Fibroblast of lung (primary cell): ENCODE measurements around the gene PLA2G2F. TPM values are rescaled to one million over a fixed set of nuclear protein-coding genes. Genes with fewer than 3 reads are reported as not detected.

Experiments
- DNase-seq, 2 donors: peaks; one replicate each; pipeline versions ENCODE4 v3.0.0 to v3.0.0-alpha.2; 2010; ENCODE audit warnings: low read depth in 2 of 2
- H2AFZ ChIP-seq: 2 replicates; pipeline ENCODE4 v1.5.1; 2012; ENCODE audit warnings: low read length, control low read depth, inconsistent platforms
- H3K27ac ChIP-seq: 2 replicates; pipeline ENCODE4 v1.5.1; 2011; ENCODE audit warnings: low read length, control low read depth; ENCODE audit not compliant: insufficient read depth
- H3K27me3 ChIP-seq: 2 replicates; pipeline ENCODE4 v1.5.1; 2011; ENCODE audit warnings: mild to moderate bottlenecking, low read length; ENCODE audit not compliant: control insufficient read depth, insufficient read depth
- H3K36me3 ChIP-seq: 2 replicates; pipeline ENCODE4 v1.5.1; 2011; ENCODE audit warnings: low read length; ENCODE audit not compliant: control insufficient read depth, insufficient read depth
- H3K4me1 ChIP-seq: 2 replicates; pipeline ENCODE4 v1.5.1; 2011; ENCODE audit warnings: low read length; ENCODE audit not compliant: control insufficient read depth, insufficient read depth; ENCODE audit errors: extremely low read depth
- H3K4me2 ChIP-seq: 2 replicates; pipeline ENCODE4 v1.5.1; 2011; ENCODE audit warnings: low read length, control low read depth; ENCODE audit not compliant: insufficient read depth; ENCODE audit errors: extremely low read depth
- H3K4me3 ChIP-seq, 4 experiments: fragments of 200-600 bp in 1 of 4; sonication (generic) in 1 of 4; replicated peaks in 1 of 4; 2 replicates each; pipeline ENCODE4 v1.5.1; 2011 to 2016; ENCODE audit warnings: low read length in 4 of 4, low read depth in 3 of 4, mild to moderate bottlenecking in 3 of 4, control low read depth in 2 of 4, inconsistent platforms in 1 of 4, mixed read lengths in 1 of 4; ENCODE audit not compliant: insufficient read depth in 1 of 4; ENCODE audit errors: control extremely low read depth in 1 of 4
- H3K79me2 ChIP-seq: 2 replicates; pipeline ENCODE4 v1.5.1; 2012; ENCODE audit warnings: mild to moderate bottlenecking, low read length, inconsistent platforms; ENCODE audit not compliant: control insufficient read depth, insufficient read depth
- H3K9ac ChIP-seq: 2 replicates; pipeline ENCODE4 v1.5.1; 2011; ENCODE audit warnings: mild to moderate bottlenecking, low read length, control low read depth; ENCODE audit not compliant: insufficient read depth
- H3K9me3 ChIP-seq: 2 replicates; pipeline ENCODE4 v1.5.1; 2012; ENCODE audit warnings: low read depth, low read length; ENCODE audit not compliant: control insufficient read depth, insufficient read depth
- H4K20me1 ChIP-seq: 2 replicates; pipeline ENCODE4 v1.5.1; 2011; ENCODE audit warnings: low read length; ENCODE audit not compliant: control insufficient read depth, insufficient read depth; ENCODE audit errors: extremely low read depth
- CTCF ChIP-seq, 2 donors: IDR thresholded peaks in 1 of 2; conservative IDR thresholded peaks in 1 of 2; 1 replicate in 1 of 2; 2 replicates in 1 of 2; pipeline ENCODE4 v1.5.1; 2011 to 2012; ENCODE audit warnings: low read length in 2 of 2, control low read depth in 1 of 2, inconsistent platforms in 1 of 2, low read depth in 1 of 2, mild to moderate bottlenecking in 1 of 2
- EZH2 ChIP-seq: IDR thresholded peaks from 2 replicates; pipeline ENCODE4 v1.5.1; 2012; ENCODE audit warnings: low read length, control low read depth, mild to moderate bottlenecking; ENCODE audit errors: missing control alignments
- polyA plus RNA-seq, 2 donors: library from polyadenylated mRNA; depleted of rRNA in 1 of 2; stranded (reverse) in 1 of 2; unstranded in 1 of 2; fragments of >200 nt; gene quantifications; 2 replicates each; pipeline ENCODE4 v1.2.1, GENCODE V29; 2011 to 2012; ENCODE audit warnings: missing spikeins in 1 of 2
- total RNA-seq: library from RNA; depleted of rRNA; stranded (reverse); fragments of >200 nt; gene quantifications from 2 replicates; pipeline ENCODE4 v1.2.1, GENCODE V29; 2014

The PLA2G2F gene
- total and polyA plus RNA-seq, 2 donors (not counting 1 experiment from before 2014, with no cell fraction given): not detected

GRCh38 chr1:20134995-20135394 is 4.1 kb upstream of the PLA2G2F start:
- no peak overlapping the region for H2AFZ ChIP-seq
- no peaks in the 10 kb centered on the region for H3K27me3 ChIP-seq
- no peak overlapping the region for H3K9ac ChIP-seq
- DNase-seq: no peak
- TF ChIP-seq EZH2: no peak
- no peak for TF ChIP-seq CTCF (conservative IDR thresholded peaks at IDR 0.05 in 1 of 2, IDR thresholded peaks at IDR 0.05 in 1 of 2; ENCODE audit: low read depth in 1 of 2, low read length in 2 of 2)
- no peak overlapping the region for H3K4me2 ChIP-seq
- H3K4me1 ChIP-seq: no peaks in the 10 kb centered on the region
- no peak overlapping the region for H3K27ac ChIP-seq
- no peak overlapping the region for H3K4me3 ChIP-seq
- no peaks in the 10 kb centered on the region for H3K79me2 ChIP-seq
- no peaks in the 10 kb centered on the region for H3K9me3 ChIP-seq
- no peaks in the 10 kb centered on the region for H4K20me1 ChIP-seq
- H3K36me3 ChIP-seq: no peaks in the 10 kb centered on the region

- Histone ChIP-seq H3K36me3 (no peaks in the 10 kb centered on the region), H3K79me2 (no peaks in the 10 kb centered on the region), H4K20me1 (no peaks in the 10 kb centered on the region), H3K27ac (no peak overlapping the region), H3K4me2 (no peak overlapping the region), H3K9ac (no peak overlapping the region), H3K27me3 (no peaks in the 10 kb centered on the region), H3K4me1 (no peaks in the 10 kb centered on the region), H3K4me3 (no peak overlapping the region), H3K9me3 (no peaks in the 10 kb centered on the region), H2AFZ (no peak overlapping the region)
- no peak for DNase-seq
- no peak for TF ChIP-seq CTCF (conservative IDR thresholded peaks at IDR 0.05 in 1 of 2, IDR thresholded peaks at IDR 0.05 in 1 of 2; ENCODE audit: low read depth in 1 of 2, low read length in 2 of 2)
- TF ChIP-seq EZH2: no peak
Measured at GRCh38 chr1:20136249-20136648, 2.9 kb upstream of the PLA2G2F start.

GRCh38 chr1:20137055-20137454 is 2.1 kb upstream of the PLA2G2F start:
- Histone ChIP-seq H4K20me1 (no peaks in the 10 kb centered on the region), H3K4me1 (no peaks in the 10 kb centered on the region), H3K79me2 (no peaks in the 10 kb centered on the region), H3K27me3 (no peaks in the 10 kb centered on the region), H3K9me3 (no peaks in the 10 kb centered on the region), H3K4me3 (no peak overlapping the region), H3K27ac (no peak overlapping the region), H3K4me2 (no peak overlapping the region), H2AFZ (no peak overlapping the region), H3K36me3 (no peaks in the 10 kb centered on the region), H3K9ac (no peak overlapping the region)
- DNase-seq: no peak
- TF ChIP-seq EZH2: no peak
